Large intestine (tissue), 3 donors: Measurements from ENCODE around the gene DCXR. TPM values are rescaled to one million over a fixed set of nuclear protein-coding genes. Genes with fewer than 3 reads are reported as not detected.

Experiments used
- DNase-seq, 2 donors: peaks; one replicate each; pipeline versions ENCODE4 v3.0.0 to v3.0.0-alpha.2; 2013
- H3K27ac ChIP-seq: one replicate; pipeline ENCODE4 v1.5.1; 2013; ENCODE audit warnings: low read length
- H3K27me3 ChIP-seq: 2 replicates; pipeline ENCODE4 v1.6.1; 2013; ENCODE audit warnings: low read length; ENCODE audit not compliant: control insufficient read depth, insufficient read depth
- H3K36me3 ChIP-seq: 2 replicates; pipeline ENCODE4 v1.6.1; 2013; ENCODE audit warnings: low read length; ENCODE audit not compliant: control insufficient read depth, insufficient read depth
- H3K4me1 ChIP-seq: one replicate; pipeline ENCODE4 v1.6.1; 2013; ENCODE audit warnings: low read length; ENCODE audit not compliant: control insufficient read depth, insufficient read depth
- H3K4me3 ChIP-seq: one replicate; pipeline ENCODE4 v1.5.1; 2013; ENCODE audit warnings: low read length
- H3K9me3 ChIP-seq: one replicate; pipeline ENCODE4 v1.6.1; 2013; ENCODE audit warnings: mild to moderate bottlenecking, low read depth, low read length, moderate library complexity; ENCODE audit not compliant: control insufficient read depth
- WGBS: methylation state at CpG from one replicate; pipeline ENCODE4 v1.1.5; 2013; ENCODE audit warnings: low lambda C conversion rate; ENCODE audit not compliant: insufficient coverage; 5-methylcytosine and 5-hydroxymethylcytosine counted together
- polyA plus RNA-seq: library from polyadenylated mRNA; unstranded; fragments of 120-200 nt; gene quantifications from one replicate; pipeline ENCODE4 v1.2.1, GENCODE V29; 2013

The DCXR gene
- polyA plus RNA-seq, 1 donor = 44.1 TPM

DNA sequence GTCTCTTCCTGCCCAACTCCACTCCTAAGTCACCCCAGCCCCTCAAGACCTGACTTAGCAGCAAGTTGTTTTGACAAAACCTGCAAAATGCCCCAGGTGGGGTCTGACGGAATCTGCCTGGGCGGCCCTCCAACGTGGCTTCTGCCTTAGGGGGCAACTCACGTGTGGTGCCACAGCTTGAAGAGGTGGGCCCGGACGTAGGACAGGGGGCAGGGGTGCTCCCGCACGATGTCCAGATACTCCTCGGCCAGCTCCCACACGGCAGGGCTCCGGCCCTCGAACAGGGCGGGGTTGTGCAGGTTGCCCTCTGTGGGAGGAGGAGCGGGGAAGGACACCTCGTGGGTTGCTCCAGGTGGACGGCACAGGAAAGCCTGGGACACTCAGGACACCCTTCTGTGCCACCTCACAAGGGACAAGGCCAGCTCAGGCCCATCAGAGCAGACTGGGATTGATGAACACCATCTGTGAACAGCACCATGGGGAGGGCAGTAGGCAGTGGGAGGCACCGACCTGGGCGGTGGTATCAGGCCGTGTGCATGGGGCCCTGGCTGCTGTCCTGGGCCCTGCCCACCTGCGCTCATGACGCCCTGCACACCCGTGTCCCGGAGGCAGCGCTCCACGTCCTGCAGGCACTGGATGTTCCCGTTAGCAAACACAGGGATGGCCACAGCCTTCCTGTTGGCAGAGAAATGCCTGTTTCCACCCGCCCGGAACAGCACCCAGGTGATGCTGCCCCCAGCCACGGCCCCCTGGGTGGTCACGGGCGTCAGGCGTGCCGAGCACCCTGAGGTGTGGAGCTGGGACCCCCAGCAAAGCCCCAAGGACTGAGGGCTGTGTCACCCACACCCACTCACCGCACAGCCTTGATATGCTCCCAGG, 23.8 kb upstream of the DCXR start:
- no CpG with 5 or more reads among the region's 34 CpGs for WGBS
- H3K27ac ChIP-seq = no peak overlapping the region
- peaks cover 73% of the 10 kb centered on the region for H3K36me3 ChIP-seq
- no peak for DNase-seq
- no peak overlapping the region for H3K4me3 ChIP-seq
- H3K9me3 ChIP-seq = no peaks in the 10 kb centered on the region
- H3K4me1 ChIP-seq = peaks cover 12% of the 10 kb centered on the region
- no peaks in the 10 kb centered on the region for H3K27me3 ChIP-seq

- no CpG with 5 or more reads among the region's 14 CpGs for WGBS
- no peaks in the 10 kb centered on the region for H3K27me3 ChIP-seq
- peaks cover 80% of the 10 kb centered on the region for H3K36me3 ChIP-seq
- peaks cover 8% of the 10 kb centered on the region for H3K4me1 ChIP-seq
- H3K4me3 ChIP-seq = no peak overlapping the region
- no peak for DNase-seq
- H3K9me3 ChIP-seq = no peaks in the 10 kb centered on the region
- H3K27ac ChIP-seq = no peak overlapping the region
Observed at GRCh38 chr17:82060614-82061013, 23.1 kb upstream of the DCXR start.

- no peaks in the 10 kb centered on the region for H3K9me3 ChIP-seq
- no CpG with 5 or more reads among the region's 16 CpGs for WGBS
- H3K4me3 ChIP-seq = no peak overlapping the region
- DNase-seq = no peak
- peaks cover 8% of the 10 kb centered on the region for H3K4me1 ChIP-seq
- H3K27ac ChIP-seq = no peak overlapping the region
- peaks cover 85% of the 10 kb centered on the region for H3K36me3 ChIP-seq
- H3K27me3 ChIP-seq = no peaks in the 10 kb centered on the region
Observed at GRCh38 chr17:82060001-82060380, 22.5 kb upstream of the DCXR start.

DNA sequence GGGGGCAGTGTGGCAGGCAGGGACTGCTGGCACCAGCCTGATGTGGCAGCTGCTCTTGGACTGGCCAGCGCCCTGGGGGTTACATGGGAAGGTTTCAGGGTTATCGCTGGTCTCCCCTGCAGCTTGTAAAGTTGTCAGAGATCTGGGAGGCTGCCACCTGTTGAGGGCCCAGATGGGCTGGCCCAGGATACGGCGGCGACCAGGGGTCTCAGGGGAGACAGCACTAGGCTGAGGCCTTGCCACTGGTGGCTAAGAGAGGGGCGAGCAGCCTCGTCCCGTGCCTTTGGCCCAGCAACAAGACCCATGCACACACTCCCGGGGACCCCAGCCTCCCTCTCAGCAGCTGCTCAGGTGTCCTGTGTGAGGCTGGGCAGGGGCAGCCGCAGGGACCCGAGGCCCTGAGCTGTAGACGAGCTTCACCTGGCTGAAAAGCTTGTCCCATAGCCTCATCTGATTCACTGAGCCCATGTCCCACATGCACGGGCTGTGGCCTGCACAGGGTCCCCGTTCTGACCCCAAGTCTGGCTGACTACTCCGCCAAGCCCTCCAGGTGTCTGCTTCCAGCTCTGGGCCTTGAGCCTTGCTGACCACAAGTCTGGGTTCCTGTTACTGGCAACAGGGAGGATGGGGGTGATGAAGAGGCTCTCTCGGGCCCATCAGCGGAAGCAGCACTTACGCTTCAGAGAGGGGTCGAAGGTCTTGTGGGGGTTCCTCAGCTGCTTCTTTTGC, 21.9 kb upstream of the DCXR start:
- Histone ChIP-seq H3K27ac (no peak overlapping the region), H3K36me3 (peaks cover 90% of the 10 kb centered on the region), H3K4me3 (no peak overlapping the region), H3K27me3 (no peaks in the 10 kb centered on the region), H3K9me3 (no peaks in the 10 kb centered on the region), H3K4me1 (peaks cover 6% of the 10 kb centered on the region)
- no peak for DNase-seq
- no CpG with 5 or more reads among the region's 19 CpGs for WGBS

DNA sequence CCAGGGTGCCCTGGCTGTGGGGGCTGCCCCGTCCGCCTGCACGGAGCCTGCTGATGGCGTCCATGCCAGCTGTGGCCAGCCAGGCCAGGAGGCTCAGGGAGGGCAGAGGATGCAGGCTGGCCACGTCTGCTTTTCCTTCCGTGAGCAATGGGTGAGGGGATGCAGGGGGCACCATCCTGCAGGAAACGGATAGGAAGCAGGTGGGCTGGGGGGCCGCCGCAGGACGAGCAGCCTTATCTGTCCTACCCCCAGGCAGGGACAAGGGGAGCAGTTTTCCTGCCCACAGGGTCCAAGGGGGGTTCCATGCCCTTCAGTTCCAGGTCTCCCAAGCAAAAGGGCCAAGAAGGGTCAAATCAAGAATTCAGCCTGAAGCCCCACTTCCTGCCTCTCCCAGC, 21.4 kb upstream of the DCXR start:
- DNase-seq = no peak
- peaks cover 95% of the 10 kb centered on the region for H3K36me3 ChIP-seq
- H3K27ac ChIP-seq = no peak overlapping the region
- peaks cover under 1% of the 10 kb centered on the region for H3K4me1 ChIP-seq
- H3K9me3 ChIP-seq = no peaks in the 10 kb centered on the region
- no peak overlapping the region for H3K4me3 ChIP-seq
- WGBS = no CpG with 5 or more reads among the region's 10 CpGs
- H3K27me3 ChIP-seq = no peaks in the 10 kb centered on the region

GRCh38 chr17:82058230-82058854, 20.8 kb upstream of the DCXR start:
- no peak for DNase-seq
- Histone ChIP-seq H3K36me3 (peaks cover 95% of the 10 kb centered on the region), H3K9me3 (no peaks in the 10 kb centered on the region), H3K27ac (no peak overlapping the region), H3K4me3 (no peak overlapping the region), H3K27me3 (no peaks in the 10 kb centered on the region), H3K4me1 (peaks cover under 1% of the 10 kb centered on the region)
- no CpG with 5 or more reads among the region's 17 CpGs for WGBS

- H3K9me3 ChIP-seq = no peaks in the 10 kb centered on the region
- no CpG with 5 or more reads among the region's 29 CpGs for WGBS
Observed at GRCh38 chr17:82056729-82057621, 19.5 kb upstream of the DCXR start.

DNA sequence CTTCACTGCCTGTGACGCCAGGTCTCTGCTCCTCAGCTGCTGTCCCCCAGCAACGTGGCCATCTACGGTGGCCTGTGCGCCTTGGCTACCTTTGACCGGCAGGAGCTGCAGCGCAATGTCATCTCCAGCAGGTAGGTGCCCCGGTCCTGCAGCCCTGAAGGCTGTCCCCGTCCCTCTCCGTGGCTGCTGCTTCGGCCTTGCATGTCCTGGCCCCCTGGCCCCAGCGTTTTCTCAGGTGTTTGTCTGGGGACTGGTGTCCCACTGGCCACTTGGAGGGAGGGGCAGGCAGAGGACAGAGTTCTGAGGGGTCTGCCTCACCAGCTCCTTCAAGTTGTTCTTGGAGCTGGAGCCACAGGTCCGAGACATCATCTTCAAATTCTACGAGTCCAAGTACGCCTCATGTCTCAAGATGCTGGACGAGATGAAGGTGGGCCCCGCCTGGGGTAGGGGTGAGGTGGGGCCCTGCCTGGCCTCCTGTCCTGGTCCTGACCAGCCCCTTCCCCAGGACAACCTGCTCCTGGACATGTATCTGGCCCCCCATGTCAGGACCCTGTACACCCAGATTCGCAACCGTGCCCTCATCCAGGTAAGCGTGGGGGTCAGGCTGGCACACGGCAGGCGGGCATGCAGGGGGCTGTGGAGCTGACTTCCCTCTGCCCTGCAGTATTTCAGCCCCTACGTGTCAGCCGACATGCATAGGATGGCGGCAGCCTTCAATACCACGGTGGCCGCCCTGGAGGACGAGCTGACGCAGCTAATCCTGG, 18.6 kb upstream of the DCXR start:
- peaks cover 79% of the 10 kb centered on the region for H3K36me3 ChIP-seq
- no CpG with 5 or more reads among the region's 28 CpGs for WGBS
- no peak for DNase-seq

More at GRCh38 chr17:82056729-82057621, 19.5 kb upstream of the DCXR start:
- DNase-seq = no peak
- Histone ChIP-seq H3K27ac (no peak overlapping the region), H3K36me3 (peaks cover 86% of the 10 kb centered on the region), H3K4me1 (peaks cover 11% of the 10 kb centered on the region), H3K27me3 (no peaks in the 10 kb centered on the region), H3K4me3 (no peak overlapping the region)

DNA sequence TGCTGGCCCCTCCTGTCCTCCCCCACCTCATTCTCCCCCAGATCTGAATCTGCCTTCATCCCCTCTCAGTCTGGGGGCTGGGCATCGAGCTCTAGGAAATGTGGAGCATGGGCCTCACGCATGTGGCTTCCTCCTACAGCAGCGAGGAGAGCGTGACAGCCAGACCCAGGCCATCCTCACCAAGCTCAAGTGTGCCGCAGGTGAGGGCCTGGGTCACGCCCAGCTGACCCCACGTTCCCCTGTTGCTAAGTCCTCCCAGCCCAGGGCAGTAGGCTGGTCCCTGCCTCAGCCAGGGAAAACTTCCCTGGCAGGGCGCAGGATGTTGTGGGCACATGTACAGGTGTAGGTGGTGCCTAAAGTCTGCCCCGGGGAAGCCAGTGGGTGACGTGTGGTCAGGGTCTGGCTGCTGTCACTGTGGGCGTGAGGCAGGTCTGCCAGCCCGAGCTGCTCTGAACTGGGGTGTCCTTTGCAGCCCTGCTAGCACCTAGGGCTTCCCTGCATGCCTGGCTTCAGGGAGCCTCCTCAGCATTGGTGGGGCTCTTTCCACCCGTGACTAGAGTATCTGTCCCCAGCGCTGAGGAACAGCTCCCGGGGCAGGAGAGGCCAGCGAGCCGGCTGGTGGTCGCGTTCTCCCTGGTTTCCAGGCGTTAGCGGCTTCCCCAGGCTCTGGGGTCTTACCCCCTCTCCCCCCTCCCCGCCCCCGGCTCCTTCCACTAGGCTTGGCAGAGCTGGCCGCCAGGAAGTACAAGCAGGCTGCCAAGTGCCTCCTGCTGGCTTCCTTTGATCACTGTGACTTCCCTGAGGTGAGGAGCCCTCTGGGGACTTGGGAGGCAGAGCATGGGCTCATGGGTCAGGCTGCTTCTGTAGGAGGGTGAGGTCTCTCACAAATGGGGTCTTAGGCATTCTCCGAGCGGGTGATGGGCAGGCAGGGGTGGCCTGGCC, 17.8 kb upstream of the DCXR start:
- no CpG with 5 or more reads among the region's 26 CpGs for WGBS
- peaks cover 72% of the 10 kb centered on the region for H3K36me3 ChIP-seq
- no peak for DNase-seq

More for the DNA sequence above, 18.6 kb upstream of the DCXR start:
- no peak overlapping the region for H3K4me3 ChIP-seq
- no peaks in the 10 kb centered on the region for H3K27me3 ChIP-seq
- H3K27ac ChIP-seq = no peak overlapping the region
- no peaks in the 10 kb centered on the region for H3K9me3 ChIP-seq
- peaks cover 11% of the 10 kb centered on the region for H3K4me1 ChIP-seq

More for the DNA sequence above, 17.8 kb upstream of the DCXR start:
- Histone ChIP-seq H3K4me3 (no peak overlapping the region), H3K4me1 (peaks cover 14% of the 10 kb centered on the region), H3K9me3 (no peaks in the 10 kb centered on the region), H3K27me3 (no peaks in the 10 kb centered on the region), H3K27ac (no peak overlapping the region)
